HFF-Myc (cell line): Measurements from ENCODE around the gene ATF5.

Experiments
- DNase-seq: peaks from one replicate; pipeline ENCODE4 v3.0.0-alpha.2; 2011; ENCODE audit warnings: low read depth; ENCODE audit errors: extremely low read depth
- H3K4me3 ChIP-seq: replicated peaks from 2 replicates; pipeline ENCODE4 v1.5.1; 2011; ENCODE audit warnings: low read depth, mild to moderate bottlenecking, control low read depth, low read length
- CTCF ChIP-seq: IDR thresholded peaks from 2 replicates; pipeline ENCODE4 v1.5.1; 2012; ENCODE audit warnings: mild to moderate bottlenecking, low read depth, low read length, control low read depth; ENCODE audit errors: missing control alignments

The ATF5 gene

GRCh38 chr19:49894879-49895565 is 34.0 kb upstream of the ATF5 start:
- no peak for TF ChIP-seq CTCF
- no peak for DNase-seq
- no peak overlapping the region for H3K4me3 ChIP-seq

GRCh38 chr19:49895566-49896297 is 33.3 kb upstream of the ATF5 start:
- H3K4me3 ChIP-seq, result no peak overlapping the region
- no peak for DNase-seq
- no peak for TF ChIP-seq CTCF

GRCh38 chr19:49896863-49897621 is 32.0 kb upstream of the ATF5 start, which contains the start of gene IL4I1:
Gene IL4I1, minus strand, starts transcription at chr19:49896887. Its CDS starts 727 bp downstream, at chr19:49896160.
- H3K4me3 ChIP-seq, result no peak within 1 kb of the TSS
- DNase-seq, result no peak
- TF ChIP-seq CTCF, result no peak

GRCh38 chr19:49904136-49904535 is 24.9 kb upstream of the ATF5 start:
- no peak overlapping the region for H3K4me3 ChIP-seq
- no peak for TF ChIP-seq CTCF
- DNase-seq, result no peak

- no peak for TF ChIP-seq CTCF
- H3K4me3 ChIP-seq, result no peak overlapping the region
- DNase-seq, result no peak
Observed at GRCh38 chr19:49906879-49907564, 22.0 kb upstream of the ATF5 start.

- no peak overlapping the region for H3K4me3 ChIP-seq
- DNase-seq, result no peak
- no peak for TF ChIP-seq CTCF
Observed at GRCh38 chr19:49907745-49908446, 21.1 kb upstream of the ATF5 start.
